ENCODE data around the gene ADARB2.

GRCh38 chr10:1419796-1420610 is 317.3 kb downstream of the ADARB2 start:
- TF ChIP-seq SIN3A (IDR thresholded peaks at IDR 0.05; ENCODE audit: borderline replicate concordance, insufficient read depth, low read length) (no peak), POLR2AphosphoS5 (IDR thresholded peaks at IDR 0.05; ENCODE audit: low read depth, low read length) (no peak)
- TF ChIP-seq, protein P1, sequence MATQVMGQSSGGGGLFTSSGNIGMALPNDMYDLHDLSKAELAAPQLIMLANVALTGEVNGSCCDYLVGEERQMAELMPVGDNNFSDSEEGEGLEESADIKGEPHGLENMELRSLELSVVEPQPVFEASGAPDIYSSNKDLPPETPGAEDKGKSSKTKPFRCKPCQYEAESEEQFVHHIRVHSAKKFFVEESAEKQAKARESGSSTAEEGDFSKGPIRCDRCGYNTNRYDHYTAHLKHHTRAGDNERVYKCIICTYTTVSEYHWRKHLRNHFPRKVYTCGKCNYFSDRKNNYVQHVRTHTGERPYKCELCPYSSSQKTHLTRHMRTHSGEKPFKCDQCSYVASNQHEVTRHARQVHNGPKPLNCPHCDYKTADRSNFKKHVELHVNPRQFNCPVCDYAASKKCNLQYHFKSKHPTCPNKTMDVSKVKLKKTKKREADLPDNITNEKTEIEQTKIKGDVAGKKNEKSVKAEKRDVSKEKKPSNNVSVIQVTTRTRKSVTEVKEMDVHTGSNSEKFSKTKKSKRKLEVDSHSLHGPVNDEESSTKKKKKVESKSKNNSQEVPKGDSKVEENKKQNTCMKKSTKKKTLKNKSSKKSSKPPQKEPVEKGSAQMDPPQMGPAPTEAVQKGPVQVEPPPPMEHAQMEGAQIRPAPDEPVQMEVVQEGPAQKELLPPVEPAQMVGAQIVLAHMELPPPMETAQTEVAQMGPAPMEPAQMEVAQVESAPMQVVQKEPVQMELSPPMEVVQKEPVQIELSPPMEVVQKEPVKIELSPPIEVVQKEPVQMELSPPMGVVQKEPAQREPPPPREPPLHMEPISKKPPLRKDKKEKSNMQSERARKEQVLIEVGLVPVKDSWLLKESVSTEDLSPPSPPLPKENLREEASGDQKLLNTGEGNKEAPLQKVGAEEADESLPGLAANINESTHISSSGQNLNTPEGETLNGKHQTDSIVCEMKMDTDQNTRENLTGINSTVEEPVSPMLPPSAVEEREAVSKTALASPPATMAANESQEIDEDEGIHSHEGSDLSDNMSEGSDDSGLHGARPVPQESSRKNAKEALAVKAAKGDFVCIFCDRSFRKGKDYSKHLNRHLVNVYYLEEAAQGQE (IDR thresholded peaks at IDR 0.05; ENCODE audit: insufficient read depth in 1 of 2, low read depth in 2 of 2, low read length in 2 of 2), result no peak
